Gastroesophageal sphincter (tissue), 4 donors: ENCODE results near the gene FOXJ1. TPM values are rescaled to one million over a fixed set of nuclear protein-coding genes. Genes with fewer than 3 reads are reported as not detected.

Experiments used
- ATAC-seq: fragments of 150-250 bp; one replicate; pipeline ENCODE4 v1.9.1; 2016; ENCODE audit warnings: mild to moderate bottlenecking, moderate library complexity
- H3K27ac ChIP-seq, 4 donors: fragments of 200-600 bp; sonication (generic) in 3 of 4; 1 replicate in 3 of 4; 2 replicates in 1 of 4; pipeline ENCODE4 v1.5.1; 2016 to 2019
- H3K27me3 ChIP-seq: fragments of 200-600 bp; sonication (generic); one replicate; pipeline ENCODE4 v1.5.1; 2019
- H3K36me3 ChIP-seq, 2 donors: fragments of 200-600 bp; sonication (generic); one replicate each; pipeline ENCODE4 v1.5.1; 2019; ENCODE audit warnings: control low read depth in 1 of 2
- H3K4me1 ChIP-seq, 3 donors: fragments of 200-600 bp; sonication (generic); 1 replicate in 2 of 3; 2 replicates in 1 of 3; pipeline ENCODE4 v1.5.1; 2016 to 2019; ENCODE audit warnings: control low read depth in 2 of 3
- H3K4me3 ChIP-seq, 2 donors: fragments of 200-600 bp; sonication (generic); one replicate each; pipeline ENCODE4 v1.5.1; 2019; ENCODE audit warnings: mild to moderate bottlenecking in 1 of 2, moderate library complexity in 1 of 2
- H3K9me3 ChIP-seq, 3 donors: fragments of 200-600 bp; sonication (generic); one replicate each; pipeline ENCODE4 v1.5.1; 2017 to 2019; ENCODE audit warnings: control low read depth in 2 of 3
- CTCF ChIP-seq, 4 experiments: fragments of 200-600 bp in 2 of 4; fragments of 450-650 bp in 2 of 4; sonication (generic) in 1 of 4; IDR thresholded peaks; one replicate each; pipeline ENCODE4 v1.5.1; 2017 to 2019; ENCODE audit warnings: antibody characterized with exemption in 4 of 4, mild to moderate bottlenecking in 2 of 4, moderate library complexity in 2 of 4
- EP300 ChIP-seq: sonication (generic); formaldehyde crosslinking; IDR thresholded peaks from one replicate; pipeline ENCODE4 v1.6.1; 2017; ENCODE audit warnings: antibody characterized with exemption, mild to moderate bottlenecking
- POLR2A ChIP-seq, 2 donors: fragments of 450-650 bp; IDR thresholded peaks; one replicate each; pipeline ENCODE4 v1.6.1; 2017; ENCODE audit warnings: antibody characterized with exemption in 2 of 2, mild to moderate bottlenecking in 2 of 2, moderate library complexity in 1 of 2
- POLR2AphosphoS5 ChIP-seq: sonication (generic); formaldehyde crosslinking; IDR thresholded peaks from one replicate; pipeline ENCODE4 v1.6.1; 2017; ENCODE audit warnings: antibody characterized with exemption
- WGBS, 2 donors: methylation state at CpG; one replicate each; pipeline ENCODE4 v1.1.5; 2018; ENCODE audit warnings: low coverage in 1 of 2; 5-methylcytosine and 5-hydroxymethylcytosine counted together
- total RNA-seq, 4 donors: library from RNA; depleted of rRNA; stranded (reverse); fragments of >200 nt; gene quantifications; one replicate each; pipeline ENCODE4 v1.1.0, GENCODE V29; 2016

Gene FOXJ1
- total RNA-seq, 4 donors from 2014 or later = not detected

- 51% methylated on average over 3 of the region's 42 CpGs; no CpG with 5 or more reads in 1 of the 2 donors for WGBS, 2 donors
- TF ChIP-seq POLR2A (IDR thresholded peaks at IDR 0.05) = no peak
- no peak for TF ChIP-seq CTCF (IDR thresholded peaks at IDR 0.05)
- no peak for TF ChIP-seq POLR2AphosphoS5
- Histone ChIP-seq H3K9me3 (no peaks in the 10 kb centered on the region), H3K4me1 (peaks cover 0 to 12% (median 5%) of the 10 kb centered on the region in 3 donors), H3K27me3 (peaks cover 11% of the 10 kb centered on the region), H3K27ac (peak overlapping the region in 1 of 4 donors; percentile 61), H3K36me3 (no peaks in the 10 kb centered on the region), H3K4me3 (peak overlapping the region; percentile 20 to 49)
- ATAC-seq = peak; percentile 50
Observed at GRCh38 chr17:76121932-76122430, 19.1 kb downstream of the FOXJ1 start.

GRCh38 chr17:76120658-76121008, 20.4 kb downstream of the FOXJ1 start:
- ATAC-seq = no peak
- Histone ChIP-seq H3K4me3 (no peak overlapping the region), H3K36me3 (no peaks in the 10 kb centered on the region), H3K27me3 (peaks cover 11% of the 10 kb centered on the region), H3K9me3 (no peaks in the 10 kb centered on the region), H3K4me1 (peaks cover 0 to 12% (median 5%) of the 10 kb centered on the region in 3 donors), H3K27ac (no peak overlapping the region)
- no peak for TF ChIP-seq EP300
- TF ChIP-seq CTCF (IDR thresholded peaks at IDR 0.05) = no peak
- TF ChIP-seq POLR2AphosphoS5 = no peak
- TF ChIP-seq POLR2A (IDR thresholded peaks at IDR 0.05) = no peak
- WGBS, 2 donors = 79 to 96% methylated on average over 2 to 4 of the region's 5 CpGs

DNA sequence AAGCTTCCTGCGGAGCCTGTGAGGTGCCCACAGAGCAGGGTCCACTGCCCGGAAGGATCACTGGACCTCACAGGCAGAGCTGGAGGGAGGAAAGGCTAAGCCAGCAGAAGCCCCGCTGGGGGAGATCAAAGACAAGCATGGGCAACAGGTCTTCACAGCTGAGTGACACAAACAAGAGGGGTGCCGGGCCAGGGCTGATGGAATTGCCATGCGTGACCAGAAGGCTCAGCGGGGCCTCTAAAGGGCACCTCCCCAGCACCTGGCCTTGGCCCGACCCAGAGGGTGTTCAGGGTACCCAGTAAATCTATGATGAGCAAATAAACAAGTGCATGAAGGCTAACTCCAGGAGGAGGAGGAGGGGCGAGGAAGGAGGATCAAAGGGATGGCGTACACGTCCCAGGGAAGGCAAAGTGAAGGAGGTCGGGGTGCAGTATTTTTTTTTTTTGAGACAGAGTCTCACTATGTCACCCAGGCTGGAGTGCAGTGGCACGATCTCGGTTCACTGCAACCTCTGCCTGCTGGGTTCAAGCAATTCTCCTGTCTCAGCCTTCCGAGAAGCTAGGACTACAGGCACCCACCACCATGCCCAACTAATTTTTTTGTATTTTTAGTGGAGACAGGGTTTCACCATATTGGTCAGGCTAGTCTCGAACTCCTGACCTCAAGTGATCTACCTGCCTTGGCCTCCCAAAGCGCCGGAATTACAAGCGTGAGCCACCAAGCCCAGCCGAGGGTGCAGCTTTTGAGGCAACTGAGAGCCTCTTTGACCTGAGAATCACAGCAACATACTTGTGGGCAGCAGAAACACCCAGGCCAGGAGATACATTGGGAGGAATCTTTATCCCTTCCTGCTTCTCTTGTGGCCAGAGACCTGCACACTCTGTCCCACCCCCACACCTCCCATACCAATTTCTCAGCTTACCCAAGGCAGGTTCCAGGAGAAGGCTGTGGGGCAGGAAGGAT, 21.4 kb downstream of the FOXJ1 start:
- H3K27me3 ChIP-seq = peaks cover 8% of the 10 kb centered on the region
- H3K36me3 ChIP-seq = no peaks in the 10 kb centered on the region
- H3K9me3 ChIP-seq = no peaks in the 10 kb centered on the region
- no peak for TF ChIP-seq CTCF (IDR thresholded peaks at IDR 0.05)
- 85 to 86% methylated on average over 10 to 11 of the region's 19 CpGs for WGBS, 2 donors
- peaks cover 0 to 12% (median 5%) of the 10 kb centered on the region in 3 donors for H3K4me1 ChIP-seq
- no peak overlapping the region for H3K27ac ChIP-seq
- ATAC-seq = no peak
- H3K4me3 ChIP-seq = no peak overlapping the region

DNA sequence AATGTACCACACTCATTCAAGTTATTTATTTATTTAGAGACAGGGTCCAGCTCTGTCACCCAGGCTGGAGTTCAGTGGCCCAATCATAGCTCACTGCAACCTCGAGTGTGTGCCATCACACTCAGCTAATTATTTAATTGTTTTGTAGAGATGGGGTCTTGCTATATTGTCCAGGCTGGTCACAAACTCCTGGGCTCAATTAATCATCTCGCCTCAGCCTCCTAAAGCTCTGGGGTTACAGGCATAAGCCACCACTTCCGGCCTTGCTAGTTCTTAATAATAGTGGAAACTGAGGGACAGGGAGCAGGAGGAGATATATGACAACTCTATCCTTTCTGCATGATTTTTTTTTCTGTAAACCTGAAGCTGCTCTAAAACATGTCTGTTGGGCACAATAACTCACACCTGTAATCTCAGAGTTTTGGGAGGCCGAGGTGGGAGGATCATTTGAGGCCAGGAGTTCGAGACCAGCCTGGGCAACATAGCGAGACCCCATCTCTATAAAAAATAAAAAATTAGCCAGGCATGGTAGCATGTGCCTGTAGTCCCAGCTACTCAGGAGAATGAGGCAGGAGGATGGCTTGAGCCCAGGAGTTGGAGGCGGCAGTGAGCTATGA, 25.8 kb downstream of the FOXJ1 start:
- Histone ChIP-seq H3K36me3 (no peaks in the 10 kb centered on the region), H3K9me3 (no peaks in the 10 kb centered on the region), H3K27me3 (peaks cover 6% of the 10 kb centered on the region), H3K4me3 (no peak overlapping the region), H3K27ac (no peak overlapping the region), H3K4me1 (no peaks in the 10 kb centered on the region)
- no peak for ATAC-seq
- TF ChIP-seq CTCF (IDR thresholded peaks at IDR 0.05) (no peak), EP300 (no peak), POLR2A (IDR thresholded peaks at IDR 0.05) (no peak), POLR2AphosphoS5 (no peak)
- whole genome bisulfite sequencing, 2 donors = 78 to 83% methylated on average over 3 to 7 of the region's 7 CpGs
